ENCODE data around the gene DCP1A. TPM values are rescaled to one million over a fixed set of nuclear protein-coding genes. Genes with fewer than 3 reads are reported as not detected.
A peak's percentile ranks its signal among the peaks of the same experiment; 100 is the strongest.

The DCP1A gene
- total and polyA plus RNA-seq, 9 of the 15 experiments (the other 6 are each of a cell fraction or from before 2014, with no cell fraction given) = 6.6 to 33.7 (median 13.3) TPM

GRCh38 chr3:53350652-53351051 lies 3.3 kb upstream of the DCP1A start (continued):
- TF ChIP-seq ZBTB7A (IDR thresholded peaks at IDR 0.05; ENCODE audit: borderline replicate concordance, control insufficient read depth, low read depth, low read length) (no peak), FOXA1 (IDR thresholded peaks at IDR 0.05; ENCODE audit: borderline replicate concordance) (no peak), BRF1 (IDR thresholded peaks at IDR 0.05; ENCODE audit: borderline replicate concordance, extremely low read depth, insufficient read length) (no peak), SMC3 (conservative IDR thresholded peaks at IDR 0.05; ENCODE audit: insufficient read depth, low read depth, low read length) (no peak), JUND (IDR thresholded peaks at IDR 0.05; ENCODE audit: borderline replicate concordance, low read depth, low read length) (peak; percentile 44; the same call in 1 of the 2 replicates), JUND (tag; IDR thresholded peaks at IDR 0.05; ENCODE audit: borderline replicate concordance, low read depth, low read length) (no peak; the same call in 2 of the 3 replicates), HEY1 (CRISPR knock-in tag; IDR thresholded peaks at IDR 0.05; ENCODE audit: borderline replicate concordance) (no peak), DEAF1 (CRISPR knock-in tag; IDR thresholded peaks at IDR 0.05) (no peak), CHD4 (IDR thresholded peaks at IDR 0.05; ENCODE audit: insufficient read depth, insufficient replicate concordance, low read depth, low read length, poor library complexity, severe bottlenecking) (no peak), MIER1 (IDR thresholded peaks at IDR 0.05; ENCODE audit: low read depth) (no peak), ILF3 (IDR thresholded peaks at IDR 0.05; ENCODE audit: borderline replicate concordance) (peak; percentile 54; the same call in 1 of the 2 replicates), NCOR1 (IDR thresholded peaks at IDR 0.05) (peak; percentile 95), ZNF512 (tag; IDR thresholded peaks at IDR 0.05) (no peak), MAZ (CRISPR knock-in tag; conservative IDR thresholded peaks at IDR 0.05 in 1 of 2, IDR thresholded peaks at IDR 0.05 in 1 of 2) (no peak), ZNF586 (CRISPR knock-in tag; conservative IDR thresholded peaks at IDR 0.05) (no peak), PHB2 (IDR thresholded peaks at IDR 0.05; ENCODE audit: low read depth) (peak; percentile 75; the same call in 1 of the 2 replicates), SNIP1 (IDR thresholded peaks at IDR 0.05; ENCODE audit: low read depth) (no peak)
- TF ChIP-seq, protein P1, sequence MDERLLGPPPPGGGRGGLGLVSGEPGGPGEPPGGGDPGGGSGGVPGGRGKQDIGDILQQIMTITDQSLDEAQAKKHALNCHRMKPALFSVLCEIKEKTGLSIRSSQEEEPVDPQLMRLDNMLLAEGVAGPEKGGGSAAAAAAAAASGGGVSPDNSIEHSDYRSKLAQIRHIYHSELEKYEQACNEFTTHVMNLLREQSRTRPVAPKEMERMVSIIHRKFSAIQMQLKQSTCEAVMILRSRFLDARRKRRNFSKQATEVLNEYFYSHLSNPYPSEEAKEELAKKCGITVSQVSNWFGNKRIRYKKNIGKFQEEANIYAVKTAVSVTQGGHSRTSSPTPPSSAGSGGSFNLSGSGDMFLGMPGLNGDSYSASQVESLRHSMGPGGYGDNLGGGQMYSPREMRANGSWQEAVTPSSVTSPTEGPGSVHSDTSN (CRISPR knock-in tag; IDR thresholded peaks at IDR 0.05; ENCODE audit: low read depth) = no peak
- TF ChIP-seq, protein P1 (tag; conservative IDR thresholded peaks at IDR 0.05; ENCODE audit: low read depth) = no peak
- TF ChIP-seq, protein P2, sequence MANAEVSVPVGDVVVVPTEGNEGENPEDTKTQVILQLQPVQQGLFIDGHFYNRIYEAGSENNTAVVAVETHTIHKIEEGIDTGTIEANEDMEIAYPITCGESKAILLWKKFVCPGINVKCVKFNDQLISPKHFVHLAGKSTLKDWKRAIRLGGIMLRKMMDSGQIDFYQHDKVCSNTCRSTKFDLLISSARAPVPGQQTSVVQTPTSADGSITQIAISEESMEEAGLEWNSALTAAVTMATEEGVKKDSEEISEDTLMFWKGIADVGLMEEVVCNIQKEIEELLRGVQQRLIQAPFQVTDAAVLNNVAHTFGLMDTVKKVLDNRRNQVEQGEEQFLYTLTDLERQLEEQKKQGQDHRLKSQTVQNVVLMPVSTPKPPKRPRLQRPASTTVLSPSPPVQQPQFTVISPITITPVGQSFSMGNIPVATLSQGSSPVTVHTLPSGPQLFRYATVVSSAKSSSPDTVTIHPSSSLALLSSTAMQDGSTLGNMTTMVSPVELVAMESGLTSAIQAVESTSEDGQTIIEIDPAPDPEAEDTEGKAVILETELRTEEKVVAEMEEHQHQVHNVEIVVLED (CRISPR knock-in tag; IDR thresholded peaks at IDR 0.05) = no peak

Data from K562 (cell line).